Measurements from ENCODE around the gene MYPN.

GRCh38 chr10:68166871-68167585, 57.7 kb downstream of the MYPN start:
- TF ChIP-seq CTCF (IDR thresholded peaks at IDR 0.05) (no peak), RNF2 (IDR thresholded peaks at IDR 0.05; ENCODE audit: borderline replicate concordance, low read depth) (no peak), RCOR1 (IDR thresholded peaks at IDR 0.05; ENCODE audit: low read depth, low read length) (no peak)
